Hepatocyte (in vitro differentiated cells): ENCODE results near the gene DAB2IP.

Source experiments
- EZH2 ChIP-seq: fragments of 200-600 bp; sonication (generic); IDR thresholded peaks from 2 replicates; pipeline ENCODE4 v1.6.1; 2016; ENCODE audit warnings: antibody characterized with exemption, mild to moderate bottlenecking, borderline replicate concordance
- TF ChIP-seq, protein P1 (sequence below): fragments of 200-600 bp; sonication (generic); IDR thresholded peaks from 2 replicates; pipeline ENCODE4 v1.5.1; 2016; ENCODE audit warnings: antibody characterized with exemption, mild to moderate bottlenecking; ENCODE audit not compliant: poor library complexity

DNA sequence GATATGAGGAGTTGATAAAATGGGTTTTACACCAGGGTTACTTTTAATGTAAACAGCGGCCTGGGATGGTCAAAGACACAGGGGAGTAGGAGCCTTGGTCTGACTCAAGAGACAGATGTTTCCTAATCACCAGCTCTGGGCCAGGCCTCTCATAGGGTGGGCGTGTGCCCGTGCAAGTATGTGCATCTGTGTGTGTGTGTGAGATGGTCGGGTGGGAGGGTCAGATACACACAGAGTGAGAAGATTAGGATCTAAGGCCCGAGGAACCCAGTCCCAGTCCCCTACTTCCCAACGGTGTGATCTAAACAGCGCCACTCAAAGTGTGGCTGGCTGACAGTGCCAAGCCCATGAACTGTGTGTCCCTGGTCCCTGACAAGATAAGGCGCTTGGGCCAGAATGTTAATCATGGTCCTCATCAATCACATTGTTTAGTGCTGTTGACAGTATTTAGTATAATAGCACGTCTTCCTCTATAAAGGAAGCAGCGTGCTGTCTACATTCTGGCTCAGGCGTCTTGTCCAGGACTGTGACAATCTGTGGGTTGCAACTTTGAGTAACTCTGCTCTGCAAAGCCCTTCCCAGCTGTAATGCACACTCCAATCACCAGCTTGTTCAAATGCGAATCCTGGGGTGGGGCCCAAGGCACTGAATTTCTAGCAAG, 173.7 kb downstream of the DAB2IP start:
- TF ChIP-seq, protein P1, sequence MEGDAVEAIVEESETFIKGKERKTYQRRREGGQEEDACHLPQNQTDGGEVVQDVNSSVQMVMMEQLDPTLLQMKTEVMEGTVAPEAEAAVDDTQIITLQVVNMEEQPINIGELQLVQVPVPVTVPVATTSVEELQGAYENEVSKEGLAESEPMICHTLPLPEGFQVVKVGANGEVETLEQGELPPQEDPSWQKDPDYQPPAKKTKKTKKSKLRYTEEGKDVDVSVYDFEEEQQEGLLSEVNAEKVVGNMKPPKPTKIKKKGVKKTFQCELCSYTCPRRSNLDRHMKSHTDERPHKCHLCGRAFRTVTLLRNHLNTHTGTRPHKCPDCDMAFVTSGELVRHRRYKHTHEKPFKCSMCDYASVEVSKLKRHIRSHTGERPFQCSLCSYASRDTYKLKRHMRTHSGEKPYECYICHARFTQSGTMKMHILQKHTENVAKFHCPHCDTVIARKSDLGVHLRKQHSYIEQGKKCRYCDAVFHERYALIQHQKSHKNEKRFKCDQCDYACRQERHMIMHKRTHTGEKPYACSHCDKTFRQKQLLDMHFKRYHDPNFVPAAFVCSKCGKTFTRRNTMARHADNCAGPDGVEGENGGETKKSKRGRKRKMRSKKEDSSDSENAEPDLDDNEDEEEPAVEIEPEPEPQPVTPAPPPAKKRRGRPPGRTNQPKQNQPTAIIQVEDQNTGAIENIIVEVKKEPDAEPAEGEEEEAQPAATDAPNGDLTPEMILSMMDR = no peak
- TF ChIP-seq EZH2 = no peak
